HCT116 (cell line): ENCODE data around the gene SSNA1. TPM values are rescaled to one million over a fixed set of nuclear protein-coding genes. Genes with fewer than 3 reads are reported as not detected.

ENCODE experiments used
- ATAC-seq: fragments of 200-7000 bp; cut with Tn5 transposase; 2 replicates; pipeline ENCODE4 v1.9.1; 2020; ENCODE audit warnings: mild to moderate bottlenecking, moderate library complexity
- BruUV-seq: library from RNA; stranded (reverse); fragments of 400-500 nt; replicated peaks from 2 replicates; lab custom pipeline; 2021; lab: Mats Ljungman, UMichigan
- CTCF ChIA-PET: fragments of 300-600 bp; sonication (Branson Sonifier 250); formaldehyde crosslinking; loops from one replicate; lab custom pipeline; 2021; ENCODE audit warnings: antibody characterized with exemption; lab: Charles Lee
- POLR2A ChIA-PET: fragments of 300-600, 350-600 bp; sonication (Branson Sonifier 250); formaldehyde crosslinking; loops from one replicate; lab custom pipeline; 2021; ENCODE audit warnings: antibody characterized with exemption; lab: Charles Lee
- RAD21 ChIA-PET, 2 experiments: fragments of 300-600 bp; sonication (Branson Sonifier 250); formaldehyde crosslinking; loops; one replicate each; lab custom pipeline; 2023; ENCODE audit warnings: low total read pairs in 2 of 2; ENCODE audit not compliant: uncharacterized antibody in 2 of 2, unreplicated experiment in 2 of 2, low non-redundant PET in 1 of 2; lab: Charles Lee
- DNase-seq: peaks from one replicate; pipeline ENCODE4 v3.0.0-alpha.2; 2010; ENCODE audit warnings: low read depth, low spot score
- H2AFZ ChIP-seq: fragments of 200-600 bp; shearing (Covaris generic), sonication (generic); 2 replicates; pipeline ENCODE4 v1.6.1; 2017; ENCODE audit warnings: low read depth, mixed run types, mixed read lengths, antibody characterized with exemption, low read length; ENCODE audit not compliant: poor library complexity, severe bottlenecking
- H3K27ac ChIP-seq: 2 replicates; pipeline ENCODE4 v1.5.1; 2012; ENCODE audit warnings: low read depth, low read length
- H3K27me3 ChIP-seq: fragments of 200-600 bp; sonication (generic); 2 replicates; pipeline ENCODE4 v1.6.1; 2016; ENCODE audit warnings: mixed run types, low read length, mixed read lengths; ENCODE audit not compliant: insufficient read depth
- H3K36me3 ChIP-seq, 2 experiments: fragments of 200-500 bp in 1 of 2; fragments of 200-600 bp in 1 of 2; sonication (Bioruptor generic) in 1 of 2; sonication (generic) in 1 of 2; 2 replicates each; pipeline versions ENCODE4 v1.5.1 to v1.6.1; 2014 to 2016; ENCODE audit warnings: low read length in 2 of 2, inconsistent platforms in 1 of 2, mixed read lengths in 1 of 2, mixed run types in 1 of 2; ENCODE audit not compliant: insufficient read depth in 2 of 2, control insufficient read depth in 1 of 2
- H3K4me1 ChIP-seq, 2 experiments: fragments of 200-600 bp in 1 of 2; sonication (generic) in 1 of 2; 2 replicates each; pipeline versions ENCODE4 v1.5.1 to v1.6.1; 2012 to 2017; ENCODE audit warnings: low read length in 2 of 2, inconsistent platforms in 1 of 2, mild to moderate bottlenecking in 1 of 2, mixed read lengths in 1 of 2, mixed run types in 1 of 2, moderate library complexity in 1 of 2; ENCODE audit not compliant: insufficient read depth in 2 of 2, control insufficient read depth in 1 of 2
- H3K4me2 ChIP-seq: fragments of 200-600 bp; sonication (generic); 2 replicates; pipeline ENCODE4 v1.6.1; 2017; ENCODE audit warnings: mixed run types, low read length, mixed read lengths
- H3K4me3 ChIP-seq, 2 experiments: fragments of 200-600 bp in 1 of 2; sonication (generic) in 1 of 2; replicated peaks in 1 of 2; 2 replicates each; pipeline ENCODE4 v1.5.1; 2011 to 2016; ENCODE audit warnings: low read length in 2 of 2, control low read depth in 1 of 2, low read depth in 1 of 2, mild to moderate bottlenecking in 1 of 2, mixed read lengths in 1 of 2, mixed run types in 1 of 2
- H3K79me2 ChIP-seq: fragments of 200-600 bp; sonication (generic); 2 replicates; pipeline ENCODE4 v1.6.1; 2017; ENCODE audit warnings: mild to moderate bottlenecking, mixed run types, low read length, moderate library complexity, mixed read lengths; ENCODE audit not compliant: insufficient read depth
- H3K9ac ChIP-seq: fragments of 200-600 bp; sonication (generic); 2 replicates; pipeline ENCODE4 v1.6.1; 2016; ENCODE audit warnings: low read length, mixed read lengths
- H3K9me2 ChIP-seq: fragments of 200-600 bp; sonication (generic), shearing (Covaris generic); 2 replicates; pipeline ENCODE4 v1.6.1; 2017; ENCODE audit warnings: mixed run types, mild to moderate bottlenecking, moderate library complexity; ENCODE audit not compliant: insufficient read depth
- H3K9me3 ChIP-seq, 2 experiments: fragments of 200-500 bp in 1 of 2; fragments of 200-600 bp in 1 of 2; sonication (Bioruptor generic) in 1 of 2; sonication (generic) in 1 of 2; 2 replicates each; pipeline ENCODE4 v1.6.1; 2014 to 2017; ENCODE audit warnings: low read length in 2 of 2, mixed read lengths in 2 of 2, inconsistent platforms in 1 of 2, low read depth in 1 of 2, mild to moderate bottlenecking in 1 of 2, mixed run types in 1 of 2, moderate library complexity in 1 of 2; ENCODE audit not compliant: control insufficient read depth in 1 of 2, insufficient read depth in 1 of 2
- H4K20me1 ChIP-seq: fragments of 200-600 bp; sonication (generic), shearing (Covaris generic); 2 replicates; pipeline ENCODE4 v1.6.1; 2017; ENCODE audit warnings: mixed run types, mild to moderate bottlenecking, moderate library complexity; ENCODE audit not compliant: insufficient read depth
- ELF1 ChIP-seq: IDR thresholded peaks from 2 replicates; pipeline ENCODE4 v1.6.1; 2012; ENCODE audit warnings: low read depth, borderline replicate concordance
- EZH2phosphoT487 ChIP-seq: fragments of 200-600 bp; IDR thresholded peaks from 2 replicates; pipeline ENCODE4 v1.6.1; 2018; ENCODE audit warnings: antibody characterized with exemption, borderline replicate concordance
- FOSL1 ChIP-seq: IDR thresholded peaks from 2 replicates; pipeline ENCODE4 v1.6.1; 2012; ENCODE audit warnings: low read depth
- JUND ChIP-seq: IDR thresholded peaks from 2 replicates; pipeline ENCODE4 v1.6.1; 2012
- POLR2A ChIP-seq: IDR thresholded peaks from 2 replicates; pipeline ENCODE4 v1.7.0; 2011; ENCODE audit warnings: borderline replicate concordance; ENCODE audit not compliant: insufficient read depth, insufficient read length; ENCODE audit errors: extremely low read depth
- RAD21 ChIP-seq: IDR thresholded peaks from 2 replicates; pipeline ENCODE4 v1.6.1; 2012; ENCODE audit warnings: low read depth, mild to moderate bottlenecking
- SIN3A ChIP-seq: IDR thresholded peaks from 2 replicates; pipeline ENCODE4 v1.6.1; 2012; ENCODE audit warnings: low read depth
- ZFX ChIP-seq: fragments of 450-650 bp; IDR thresholded peaks from 2 replicates; pipeline ENCODE4 v1.6.1; 2017
- intact Hi-C: fragments of 100-400 bp; cut with micrococcal nuclease; formaldehyde crosslinking; loops from 2 replicates; pipeline ENCODE4 v1.10.0; 2022
- total RNA-seq: library from RNA; stranded (reverse); gene quantifications from one replicate; pipeline ENCODE4 v1.2.1, GENCODE V29; 2021; ENCODE audit not compliant: unreplicated experiment
- TF ChIP-seq, protein P1 (sequence below): IDR thresholded peaks from 2 replicates; pipeline ENCODE4 v1.6.1; 2011; ENCODE audit warnings: mild to moderate bottlenecking, low read length, moderate library complexity; ENCODE audit not compliant: insufficient replicate concordance; ENCODE audit errors: extremely low read depth
- TF ChIP-seq, protein P2 (sequence below): IDR thresholded peaks from 2 replicates; pipeline ENCODE4 v1.6.1; 2012; ENCODE audit warnings: low read depth
- TF ChIP-seq, protein P3 (sequence below): IDR thresholded peaks from 2 replicates; pipeline ENCODE4 v1.6.1; 2012
- TF ChIP-seq, protein P4 (sequence below), 3 experiments: fragments of 200-600 bp in 1 of 3; sonication (generic) in 1 of 3; IDR thresholded peaks in 2 of 3; conservative IDR thresholded peaks in 1 of 3; 2 replicates each; pipeline ENCODE4 v1.5.1; 2012 to 2017; ENCODE audit warnings: low read depth in 2 of 3, low read length in 2 of 3, antibody characterized with exemption in 1 of 3, borderline replicate concordance in 1 of 3, control low read depth in 1 of 3, mild to moderate bottlenecking in 1 of 3, mixed read lengths in 1 of 3, mixed run types in 1 of 3, moderate library complexity in 1 of 3; ENCODE audit not compliant: insufficient read depth in 1 of 3

Gene SSNA1
- total RNA-seq, 1 experiment from 2014 or later, result 84.7 TPM

DNA sequence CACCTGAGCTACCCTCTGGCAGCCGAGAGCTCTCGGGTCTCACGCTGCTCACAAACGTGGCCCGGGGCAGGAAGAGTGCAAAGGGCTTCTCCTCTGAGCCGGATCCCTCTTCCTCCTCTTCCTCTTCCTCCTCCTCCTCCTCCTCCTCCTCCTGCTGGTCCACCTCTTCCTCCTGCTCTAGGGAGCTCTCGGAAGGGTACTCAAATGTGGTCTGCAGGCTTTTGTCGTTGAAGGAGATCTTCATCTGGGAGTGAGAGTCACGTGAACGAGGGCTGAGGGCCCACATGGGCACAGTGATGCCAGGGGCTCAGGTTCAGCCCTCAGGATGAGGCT lies 3.9 kb downstream of the SSNA1 start:
- DNase-seq, result no peak
- Histone ChIP-seq H4K20me1 (no peaks in the 10 kb centered on the region), H2AFZ (no peak overlapping the region), H3K4me2 (no peak overlapping the region), H3K36me3 (peaks cover 0 to 7% of the 10 kb centered on the region in 2 experiments; a peak in 1 of 4 replicates), H3K27me3 (no peaks in the 10 kb centered on the region), H3K9ac (no peak overlapping the region), H3K4me1 (peaks cover 26 to 42% of the 10 kb centered on the region in 2 experiments), H3K4me3 (no peak overlapping the region), H3K79me2 (peaks cover 39% of the 10 kb centered on the region), H3K9me2 (no peaks in the 10 kb centered on the region), H3K9me3 (no peaks in the 10 kb centered on the region), H3K27ac (no peak overlapping the region)
- ATAC-seq, result no peak
- ChIA-PET RAD21 (no interaction called here), CTCF (no interaction called here), POLR2A (no interaction called here)
- no peak for TF ChIP-seq FOSL1
- BruUV-seq, result no TSS peak
- intact Hi-C loops, result no loop called here

DNA sequence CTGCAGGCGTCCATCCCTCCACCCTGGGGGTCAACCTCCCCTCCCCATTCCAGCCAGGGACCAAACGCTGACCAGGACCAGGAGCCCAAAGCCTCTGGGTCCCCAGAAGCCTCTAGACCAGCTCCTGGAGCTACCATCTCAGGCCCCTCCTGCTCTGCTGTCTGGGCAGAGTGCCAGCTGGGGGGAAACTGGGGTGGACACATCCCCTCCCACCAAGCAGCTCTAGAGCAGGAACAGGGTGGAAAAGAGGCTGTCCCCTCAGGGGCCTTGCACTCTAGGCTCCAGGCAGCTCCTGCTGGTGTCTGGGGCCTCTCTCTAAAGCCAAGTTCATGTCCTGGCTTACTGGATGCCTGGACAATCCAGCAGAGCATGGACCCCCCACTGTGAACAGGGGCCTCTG lies 4.4 kb downstream of the SSNA1 start:
- Histone ChIP-seq H3K79me2 (peaks cover 34% of the 10 kb centered on the region), H3K9ac (no peak overlapping the region), H3K4me2 (no peak overlapping the region), H3K9me2 (no peaks in the 10 kb centered on the region), H3K9me3 (no peaks in the 10 kb centered on the region), H3K36me3 (peaks cover 0 to 6% of the 10 kb centered on the region in 2 experiments; a peak in 1 of 4 replicates), H3K4me3 (no peak overlapping the region), H3K27ac (no peak overlapping the region), H4K20me1 (no peaks in the 10 kb centered on the region), H3K27me3 (no peaks in the 10 kb centered on the region), H3K4me1 (peaks cover 24 to 43% of the 10 kb centered on the region in 2 experiments), H2AFZ (no peak overlapping the region)
- intact Hi-C loops, result no loop called here
- ATAC-seq (no peak), DNase-seq (no peak)
- ChIA-PET RAD21 (no interaction called here), POLR2A (no interaction called here), CTCF (no interaction called here)
- TF ChIP-seq RAD21 (no peak), FOSL1 (no peak), ELF1 (no peak), POLR2A (no peak), ZFX (no peak), EZH2phosphoT487 (no peak), SIN3A (no peak), JUND (no peak)
- TF ChIP-seq, protein P1, sequence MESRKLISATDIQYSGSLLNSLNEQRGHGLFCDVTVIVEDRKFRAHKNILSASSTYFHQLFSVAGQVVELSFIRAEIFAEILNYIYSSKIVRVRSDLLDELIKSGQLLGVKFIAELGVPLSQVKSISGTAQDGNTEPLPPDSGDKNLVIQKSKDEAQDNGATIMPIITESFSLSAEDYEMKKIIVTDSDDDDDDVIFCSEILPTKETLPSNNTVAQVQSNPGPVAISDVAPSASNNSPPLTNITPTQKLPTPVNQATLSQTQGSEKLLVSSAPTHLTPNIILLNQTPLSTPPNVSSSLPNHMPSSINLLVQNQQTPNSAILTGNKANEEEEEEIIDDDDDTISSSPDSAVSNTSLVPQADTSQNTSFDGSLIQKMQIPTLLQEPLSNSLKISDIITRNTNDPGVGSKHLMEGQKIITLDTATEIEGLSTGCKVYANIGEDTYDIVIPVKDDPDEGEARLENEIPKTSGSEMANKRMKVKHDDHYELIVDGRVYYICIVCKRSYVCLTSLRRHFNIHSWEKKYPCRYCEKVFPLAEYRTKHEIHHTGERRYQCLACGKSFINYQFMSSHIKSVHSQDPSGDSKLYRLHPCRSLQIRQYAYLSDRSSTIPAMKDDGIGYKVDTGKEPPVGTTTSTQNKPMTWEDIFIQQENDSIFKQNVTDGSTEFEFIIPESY, result no peak
- TF ChIP-seq, protein P2, sequence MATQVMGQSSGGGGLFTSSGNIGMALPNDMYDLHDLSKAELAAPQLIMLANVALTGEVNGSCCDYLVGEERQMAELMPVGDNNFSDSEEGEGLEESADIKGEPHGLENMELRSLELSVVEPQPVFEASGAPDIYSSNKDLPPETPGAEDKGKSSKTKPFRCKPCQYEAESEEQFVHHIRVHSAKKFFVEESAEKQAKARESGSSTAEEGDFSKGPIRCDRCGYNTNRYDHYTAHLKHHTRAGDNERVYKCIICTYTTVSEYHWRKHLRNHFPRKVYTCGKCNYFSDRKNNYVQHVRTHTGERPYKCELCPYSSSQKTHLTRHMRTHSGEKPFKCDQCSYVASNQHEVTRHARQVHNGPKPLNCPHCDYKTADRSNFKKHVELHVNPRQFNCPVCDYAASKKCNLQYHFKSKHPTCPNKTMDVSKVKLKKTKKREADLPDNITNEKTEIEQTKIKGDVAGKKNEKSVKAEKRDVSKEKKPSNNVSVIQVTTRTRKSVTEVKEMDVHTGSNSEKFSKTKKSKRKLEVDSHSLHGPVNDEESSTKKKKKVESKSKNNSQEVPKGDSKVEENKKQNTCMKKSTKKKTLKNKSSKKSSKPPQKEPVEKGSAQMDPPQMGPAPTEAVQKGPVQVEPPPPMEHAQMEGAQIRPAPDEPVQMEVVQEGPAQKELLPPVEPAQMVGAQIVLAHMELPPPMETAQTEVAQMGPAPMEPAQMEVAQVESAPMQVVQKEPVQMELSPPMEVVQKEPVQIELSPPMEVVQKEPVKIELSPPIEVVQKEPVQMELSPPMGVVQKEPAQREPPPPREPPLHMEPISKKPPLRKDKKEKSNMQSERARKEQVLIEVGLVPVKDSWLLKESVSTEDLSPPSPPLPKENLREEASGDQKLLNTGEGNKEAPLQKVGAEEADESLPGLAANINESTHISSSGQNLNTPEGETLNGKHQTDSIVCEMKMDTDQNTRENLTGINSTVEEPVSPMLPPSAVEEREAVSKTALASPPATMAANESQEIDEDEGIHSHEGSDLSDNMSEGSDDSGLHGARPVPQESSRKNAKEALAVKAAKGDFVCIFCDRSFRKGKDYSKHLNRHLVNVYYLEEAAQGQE, result no peak
- TF ChIP-seq, protein P3, sequence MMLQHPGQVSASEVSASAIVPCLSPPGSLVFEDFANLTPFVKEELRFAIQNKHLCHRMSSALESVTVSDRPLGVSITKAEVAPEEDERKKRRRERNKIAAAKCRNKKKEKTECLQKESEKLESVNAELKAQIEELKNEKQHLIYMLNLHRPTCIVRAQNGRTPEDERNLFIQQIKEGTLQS, result no peak
- TF ChIP-seq, protein P4, sequence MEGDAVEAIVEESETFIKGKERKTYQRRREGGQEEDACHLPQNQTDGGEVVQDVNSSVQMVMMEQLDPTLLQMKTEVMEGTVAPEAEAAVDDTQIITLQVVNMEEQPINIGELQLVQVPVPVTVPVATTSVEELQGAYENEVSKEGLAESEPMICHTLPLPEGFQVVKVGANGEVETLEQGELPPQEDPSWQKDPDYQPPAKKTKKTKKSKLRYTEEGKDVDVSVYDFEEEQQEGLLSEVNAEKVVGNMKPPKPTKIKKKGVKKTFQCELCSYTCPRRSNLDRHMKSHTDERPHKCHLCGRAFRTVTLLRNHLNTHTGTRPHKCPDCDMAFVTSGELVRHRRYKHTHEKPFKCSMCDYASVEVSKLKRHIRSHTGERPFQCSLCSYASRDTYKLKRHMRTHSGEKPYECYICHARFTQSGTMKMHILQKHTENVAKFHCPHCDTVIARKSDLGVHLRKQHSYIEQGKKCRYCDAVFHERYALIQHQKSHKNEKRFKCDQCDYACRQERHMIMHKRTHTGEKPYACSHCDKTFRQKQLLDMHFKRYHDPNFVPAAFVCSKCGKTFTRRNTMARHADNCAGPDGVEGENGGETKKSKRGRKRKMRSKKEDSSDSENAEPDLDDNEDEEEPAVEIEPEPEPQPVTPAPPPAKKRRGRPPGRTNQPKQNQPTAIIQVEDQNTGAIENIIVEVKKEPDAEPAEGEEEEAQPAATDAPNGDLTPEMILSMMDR (IDR thresholded peaks at IDR 0.05 in 2 of 3, conservative IDR thresholded peaks at IDR 0.05 in 1 of 3; ENCODE audit: borderline replicate concordance in 1 of 3, insufficient read depth in 1 of 3, low read depth in 2 of 3, low read length in 2 of 3), result no peak
- BruUV-seq, result no TSS peak
